GM12878 (cell line): ENCODE results near the gene CLMP.

ENCODE experiments used
- ELK1 ChIP-seq: IDR thresholded peaks from 2 replicates; pipeline ENCODE4 v1.6.1; 2012; ENCODE audit warnings: low read depth, low read length, improper control_type of control experiment
- EP300 ChIP-seq, 2 experiments: fragments of 150-350 bp in 1 of 2; IDR thresholded peaks; 2 replicates each; pipeline ENCODE4 v1.6.1; 2011 to 2012; ENCODE audit warnings: low read depth in 2 of 2, low read length in 2 of 2, borderline replicate concordance in 1 of 2, improper control_type of control experiment in 1 of 2, inconsistent platforms in 1 of 2; ENCODE audit not compliant: control insufficient read depth in 1 of 2
- FOS ChIP-seq: IDR thresholded peaks from 3 replicates; pipeline ENCODE4 v1.6.1; 2011; ENCODE audit warnings: borderline replicate concordance; ENCODE audit not compliant: insufficient read length; ENCODE audit errors: extremely low read depth
- GATAD2B ChIP-seq: fragments of 450-650 bp; conservative IDR thresholded peaks from 2 replicates; pipeline ENCODE4 v1.6.1; 2017; ENCODE audit warnings: low read depth, mild to moderate bottlenecking, moderate library complexity
- JUND ChIP-seq: IDR thresholded peaks from 2 replicates; pipeline ENCODE4 v1.6.1; 2012; ENCODE audit warnings: low read depth, mild to moderate bottlenecking, low read length, improper control_type of control experiment, moderate library complexity
- NFYB ChIP-seq: IDR thresholded peaks from 2 replicates; pipeline ENCODE4 v1.6.1; 2011; ENCODE audit warnings: low read depth, mild to moderate bottlenecking, low read length, improper control_type of control experiment, moderate library complexity; ENCODE audit not compliant: insufficient read depth
- TBL1XR1 ChIP-seq: IDR thresholded peaks from 2 replicates; pipeline ENCODE4 v1.6.1; 2012; ENCODE audit warnings: low read depth, low read length, improper control_type of control experiment
- TF ChIP-seq, protein P1 (sequence below): fragments of 450-650 bp; IDR thresholded peaks from 2 replicates; pipeline ENCODE4 v1.6.1; 2018; ENCODE audit warnings: mild to moderate bottlenecking, low read depth, moderate library complexity; ENCODE audit not compliant: partially characterized antibody
- TF ChIP-seq, protein P2 (sequence below), 3 experiments: IDR thresholded peaks in 2 of 3; conservative IDR thresholded peaks in 1 of 3; 2 replicates each; pipeline ENCODE4 v1.5.1; 2011; ENCODE audit warnings: low read depth in 3 of 3, low read length in 3 of 3, mild to moderate bottlenecking in 3 of 3, control low read depth in 2 of 3, moderate library complexity in 2 of 3, inconsistent platforms in 1 of 3, mixed read lengths in 1 of 3; ENCODE audit not compliant: control insufficient read depth in 2 of 3, insufficient read depth in 1 of 3; ENCODE audit errors: extremely low read depth in 1 of 3
- TF ChIP-seq, protein P3 (sequence below): fragments of 450-650 bp; IDR thresholded peaks from 2 replicates; pipeline ENCODE4 v1.6.1; 2017; ENCODE audit warnings: mild to moderate bottlenecking

- TF ChIP-seq JUND = no peak
- TF ChIP-seq TBL1XR1 = no peak
- no peak for TF ChIP-seq ELK1
- TF ChIP-seq, protein P1, sequence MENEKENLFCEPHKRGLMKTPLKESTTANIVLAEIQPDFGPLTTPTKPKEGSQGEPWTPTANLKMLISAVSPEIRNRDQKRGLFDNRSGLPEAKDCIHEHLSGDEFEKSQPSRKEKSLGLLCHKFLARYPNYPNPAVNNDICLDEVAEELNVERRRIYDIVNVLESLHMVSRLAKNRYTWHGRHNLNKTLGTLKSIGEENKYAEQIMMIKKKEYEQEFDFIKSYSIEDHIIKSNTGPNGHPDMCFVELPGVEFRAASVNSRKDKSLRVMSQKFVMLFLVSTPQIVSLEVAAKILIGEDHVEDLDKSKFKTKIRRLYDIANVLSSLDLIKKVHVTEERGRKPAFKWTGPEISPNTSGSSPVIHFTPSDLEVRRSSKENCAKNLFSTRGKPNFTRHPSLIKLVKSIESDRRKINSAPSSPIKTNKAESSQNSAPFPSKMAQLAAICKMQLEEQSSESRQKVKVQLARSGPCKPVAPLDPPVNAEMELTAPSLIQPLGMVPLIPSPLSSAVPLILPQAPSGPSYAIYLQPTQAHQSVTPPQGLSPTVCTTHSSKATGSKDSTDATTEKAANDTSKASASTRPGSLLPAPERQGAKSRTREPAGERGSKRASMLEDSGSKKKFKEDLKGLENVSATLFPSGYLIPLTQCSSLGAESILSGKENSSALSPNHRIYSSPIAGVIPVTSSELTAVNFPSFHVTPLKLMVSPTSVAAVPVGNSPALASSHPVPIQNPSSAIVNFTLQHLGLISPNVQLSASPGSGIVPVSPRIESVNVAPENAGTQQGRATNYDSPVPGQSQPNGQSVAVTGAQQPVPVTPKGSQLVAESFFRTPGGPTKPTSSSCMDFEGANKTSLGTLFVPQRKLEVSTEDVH = no peak
- no peak for TF ChIP-seq EP300 (IDR thresholded peaks at IDR 0.05; ENCODE audit: borderline replicate concordance in 1 of 2, control insufficient read depth in 1 of 2, low read depth in 2 of 2, low read length in 2 of 2)
- TF ChIP-seq, protein P2, sequence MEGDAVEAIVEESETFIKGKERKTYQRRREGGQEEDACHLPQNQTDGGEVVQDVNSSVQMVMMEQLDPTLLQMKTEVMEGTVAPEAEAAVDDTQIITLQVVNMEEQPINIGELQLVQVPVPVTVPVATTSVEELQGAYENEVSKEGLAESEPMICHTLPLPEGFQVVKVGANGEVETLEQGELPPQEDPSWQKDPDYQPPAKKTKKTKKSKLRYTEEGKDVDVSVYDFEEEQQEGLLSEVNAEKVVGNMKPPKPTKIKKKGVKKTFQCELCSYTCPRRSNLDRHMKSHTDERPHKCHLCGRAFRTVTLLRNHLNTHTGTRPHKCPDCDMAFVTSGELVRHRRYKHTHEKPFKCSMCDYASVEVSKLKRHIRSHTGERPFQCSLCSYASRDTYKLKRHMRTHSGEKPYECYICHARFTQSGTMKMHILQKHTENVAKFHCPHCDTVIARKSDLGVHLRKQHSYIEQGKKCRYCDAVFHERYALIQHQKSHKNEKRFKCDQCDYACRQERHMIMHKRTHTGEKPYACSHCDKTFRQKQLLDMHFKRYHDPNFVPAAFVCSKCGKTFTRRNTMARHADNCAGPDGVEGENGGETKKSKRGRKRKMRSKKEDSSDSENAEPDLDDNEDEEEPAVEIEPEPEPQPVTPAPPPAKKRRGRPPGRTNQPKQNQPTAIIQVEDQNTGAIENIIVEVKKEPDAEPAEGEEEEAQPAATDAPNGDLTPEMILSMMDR (IDR thresholded peaks at IDR 0.05 in 2 of 3, conservative IDR thresholded peaks at IDR 0.05 in 1 of 3; ENCODE audit: control insufficient read depth in 2 of 3, extremely low read depth in 1 of 3, insufficient read depth in 1 of 3, low read depth in 3 of 3, low read length in 3 of 3) = no peak
- TF ChIP-seq NFYB = no peak
- TF ChIP-seq GATAD2B = no peak
- TF ChIP-seq FOS = no peak
- TF ChIP-seq, protein P3, sequence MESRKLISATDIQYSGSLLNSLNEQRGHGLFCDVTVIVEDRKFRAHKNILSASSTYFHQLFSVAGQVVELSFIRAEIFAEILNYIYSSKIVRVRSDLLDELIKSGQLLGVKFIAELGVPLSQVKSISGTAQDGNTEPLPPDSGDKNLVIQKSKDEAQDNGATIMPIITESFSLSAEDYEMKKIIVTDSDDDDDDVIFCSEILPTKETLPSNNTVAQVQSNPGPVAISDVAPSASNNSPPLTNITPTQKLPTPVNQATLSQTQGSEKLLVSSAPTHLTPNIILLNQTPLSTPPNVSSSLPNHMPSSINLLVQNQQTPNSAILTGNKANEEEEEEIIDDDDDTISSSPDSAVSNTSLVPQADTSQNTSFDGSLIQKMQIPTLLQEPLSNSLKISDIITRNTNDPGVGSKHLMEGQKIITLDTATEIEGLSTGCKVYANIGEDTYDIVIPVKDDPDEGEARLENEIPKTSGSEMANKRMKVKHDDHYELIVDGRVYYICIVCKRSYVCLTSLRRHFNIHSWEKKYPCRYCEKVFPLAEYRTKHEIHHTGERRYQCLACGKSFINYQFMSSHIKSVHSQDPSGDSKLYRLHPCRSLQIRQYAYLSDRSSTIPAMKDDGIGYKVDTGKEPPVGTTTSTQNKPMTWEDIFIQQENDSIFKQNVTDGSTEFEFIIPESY = no peak
Measured at GRCh38 chr11:123227763-123228495, 32.9 kb upstream of the CLMP start.
